HG02870 (cell line): Measurements from ENCODE around the gene PAK4.

ENCODE experiments used
- ATAC-seq: cut with Tn5 transposase; IDR thresholded peaks from one replicate; pipeline ENCODE4 v1.9.1; 2021; ENCODE audit warnings: mild to moderate bottlenecking, moderate library complexity; ENCODE audit not compliant: unreplicated experiment

PAK4 gene

DNA sequence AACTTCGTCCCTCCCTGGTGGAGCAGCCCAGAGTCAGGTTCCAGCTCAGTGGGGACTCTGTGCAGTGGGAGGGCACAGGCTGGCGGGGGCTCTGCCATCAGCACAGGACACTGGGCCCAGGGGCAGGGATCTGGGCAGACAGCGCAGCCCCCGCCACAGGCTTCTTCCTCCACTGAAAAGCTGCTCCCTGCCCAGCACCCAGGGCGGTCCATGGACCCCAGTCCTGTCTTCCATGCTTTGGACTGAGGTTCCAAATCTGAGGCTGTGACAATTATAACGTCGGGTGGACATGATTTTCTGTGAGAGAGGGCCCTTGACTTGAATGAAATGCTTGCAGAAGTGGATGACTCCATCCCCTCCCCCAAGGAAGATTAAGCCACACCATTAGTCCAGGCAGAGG, 50.0 kb downstream of the PAK4 start:
- ATAC-seq, result no peak

- no peak for ATAC-seq
Observed at GRCh38 chr19:39177110-39177699, 51.6 kb downstream of the PAK4 start.

DNA sequence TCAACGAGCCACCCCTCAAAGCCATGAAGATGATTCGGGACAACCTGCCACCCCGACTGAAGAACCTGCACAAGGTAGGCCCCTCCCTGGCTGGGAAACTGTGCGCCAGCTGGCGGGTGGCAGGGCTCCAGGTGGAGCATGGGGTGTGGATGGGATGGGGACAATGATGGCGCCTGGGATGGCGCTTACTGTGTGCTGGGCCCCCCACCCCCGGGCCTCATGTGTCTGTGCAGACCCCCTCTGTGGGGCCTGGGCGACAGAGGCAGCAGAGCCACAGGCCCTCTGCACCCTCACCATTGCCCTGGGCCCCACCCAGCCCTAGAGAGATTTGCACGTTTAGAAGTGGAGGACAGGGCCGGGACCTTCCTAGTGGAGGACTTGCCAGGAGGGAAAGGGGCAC, 52.1 kb downstream of the PAK4 start:
- no peak for ATAC-seq

- ATAC-seq, result no peak
Observed at GRCh38 chr19:39178296-39179006, 52.9 kb downstream of the PAK4 start.

GRCh38 chr19:39179754-39180153, 54.2 kb downstream of the PAK4 start:
- no peak for ATAC-seq

GRCh38 chr19:39180749-39181148, 55.2 kb downstream of the PAK4 start:
- no peak for ATAC-seq

DNA sequence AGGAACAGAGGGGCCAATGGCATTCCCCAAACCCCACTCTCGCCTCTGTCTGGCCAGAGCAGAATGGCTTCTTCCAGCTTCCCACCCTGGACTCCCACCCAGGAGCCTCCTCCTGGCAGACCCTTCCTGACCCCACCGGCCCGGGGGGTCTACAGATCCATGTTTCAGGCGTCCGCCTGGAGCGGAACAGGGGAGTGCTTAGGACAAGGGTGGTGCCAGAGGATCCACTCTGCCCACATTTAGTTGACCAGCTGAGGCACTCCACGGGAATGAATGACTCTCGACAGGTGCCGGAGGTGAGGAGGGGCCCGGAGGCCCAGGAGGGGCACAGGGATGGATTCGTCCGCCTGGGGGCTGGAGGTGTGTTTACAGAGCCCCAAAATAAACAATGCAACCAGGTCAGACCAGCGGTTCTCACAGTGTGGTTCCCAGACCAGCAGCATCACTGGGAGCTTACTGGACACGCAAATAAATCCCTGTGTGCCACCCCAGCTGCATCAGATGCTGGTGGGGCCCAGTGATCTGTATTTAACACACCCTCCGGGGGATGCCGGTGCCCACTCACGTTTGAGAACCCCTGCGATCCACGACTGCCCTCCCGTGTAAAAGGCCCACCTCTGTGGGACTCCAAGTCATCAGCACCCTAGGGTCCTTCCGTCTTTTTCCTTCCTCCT, 56.1 kb downstream of the PAK4 start:
- ATAC-seq, result no peak

DNA sequence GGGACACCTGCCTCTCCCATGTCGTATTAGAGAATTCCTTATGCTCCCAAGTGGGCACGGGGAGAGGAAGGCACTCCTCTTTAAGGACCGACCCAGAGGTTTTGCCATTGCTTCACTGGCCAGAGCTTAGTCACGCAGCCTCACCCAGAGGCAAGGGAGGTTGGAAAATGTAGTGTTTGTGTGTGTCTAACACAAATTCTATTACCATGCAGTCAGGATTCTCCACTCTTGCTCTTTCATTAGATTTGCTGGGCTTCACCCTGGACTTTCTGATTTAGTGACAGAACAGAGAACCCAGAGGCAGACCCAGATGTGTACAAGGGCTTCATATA, 56.6 kb downstream of the PAK4 start:
- ATAC-seq, result no peak

GRCh38 chr19:39183104-39183503, 57.5 kb downstream of the PAK4 start:
- no peak for ATAC-seq

- ATAC-seq, result no peak
Observed at GRCh38 chr19:39186391-39186790, 60.8 kb downstream of the PAK4 start.

- ATAC-seq, result no peak
Observed at GRCh38 chr19:39187552-39187943, 62.0 kb downstream of the PAK4 start.

DNA sequence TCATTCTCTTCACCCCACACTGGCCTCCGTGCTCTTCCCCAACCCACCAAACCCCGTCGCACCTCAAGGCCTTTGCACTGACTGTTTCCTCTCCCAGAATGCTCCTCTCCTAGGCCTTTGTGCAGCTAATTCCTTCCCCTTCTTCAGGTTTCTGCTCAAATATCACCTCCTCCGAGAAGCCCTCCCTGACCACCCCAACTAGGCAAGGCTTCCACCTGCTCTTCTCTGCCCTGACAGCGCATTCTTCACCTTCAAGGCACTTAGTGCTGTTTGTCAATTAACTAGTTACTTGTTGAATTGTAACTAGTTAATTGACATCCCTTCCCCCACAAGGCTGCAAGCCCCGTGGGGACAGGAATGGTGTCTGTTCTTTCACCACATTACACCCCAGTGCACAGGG, 63.4 kb downstream of the PAK4 start:
- no peak for ATAC-seq

- ATAC-seq, result no peak
Observed at GRCh38 chr19:39190768-39191167, 65.2 kb downstream of the PAK4 start.

DNA sequence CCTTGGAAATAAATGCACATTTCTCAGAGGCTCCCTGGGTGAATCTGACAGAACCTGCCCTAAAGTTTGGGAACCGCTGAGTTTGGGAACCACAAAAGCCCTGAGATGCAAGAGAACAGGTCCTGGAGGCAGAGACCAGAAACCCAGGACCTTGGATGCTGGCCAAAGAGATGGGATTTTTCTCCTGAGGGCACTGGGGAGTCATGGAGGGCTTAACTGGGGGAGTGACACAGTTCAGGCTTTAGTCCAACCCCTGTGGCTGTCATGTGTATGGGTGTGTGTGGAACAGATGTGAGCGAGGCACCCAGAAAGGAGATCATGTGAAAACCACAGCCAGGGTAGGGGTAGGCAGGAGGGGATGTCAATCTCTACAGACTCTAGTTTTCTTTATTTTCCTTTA, 67.3 kb downstream of the PAK4 start:
- no peak for ATAC-seq

- no peak for ATAC-seq
Observed at GRCh38 chr19:39193803-39194202, 68.2 kb downstream of the PAK4 start.

GRCh38 chr19:39194832-39195542, 69.4 kb downstream of the PAK4 start:
- ATAC-seq, result no peak

DNA sequence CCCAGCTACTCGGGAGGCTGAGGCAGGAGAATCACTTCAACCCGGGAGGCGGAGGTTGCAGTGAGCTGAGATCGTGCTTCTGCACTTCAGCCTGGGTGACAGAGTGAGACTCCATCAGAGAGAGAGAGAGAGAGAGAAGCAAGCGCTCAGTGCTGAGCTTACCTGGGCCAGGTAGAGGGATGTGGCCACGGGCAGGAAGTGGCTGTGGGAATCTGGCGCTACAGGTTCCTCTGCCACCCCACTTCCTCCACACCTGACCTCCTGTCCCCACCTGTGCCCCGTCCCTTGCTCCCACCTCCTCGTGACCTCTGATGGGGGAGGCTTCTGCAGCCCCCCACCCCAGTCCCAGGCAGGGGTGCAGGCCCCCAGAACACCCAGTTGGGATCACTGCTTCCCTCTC, 70.2 kb downstream of the PAK4 start:
- ATAC-seq, result no peak

- no peak for ATAC-seq
Observed at GRCh38 chr19:39196320-39196719, 70.7 kb downstream of the PAK4 start.

- no peak for ATAC-seq
Observed at GRCh38 chr19:39196860-39197562, 71.4 kb downstream of the PAK4 start, which contains the start of gene NCCRP1. Gene NCCRP1, plus strand, starts transcription at chr19:39196964. Its CDS starts 19 bp downstream, at chr19:39196983.

DNA sequence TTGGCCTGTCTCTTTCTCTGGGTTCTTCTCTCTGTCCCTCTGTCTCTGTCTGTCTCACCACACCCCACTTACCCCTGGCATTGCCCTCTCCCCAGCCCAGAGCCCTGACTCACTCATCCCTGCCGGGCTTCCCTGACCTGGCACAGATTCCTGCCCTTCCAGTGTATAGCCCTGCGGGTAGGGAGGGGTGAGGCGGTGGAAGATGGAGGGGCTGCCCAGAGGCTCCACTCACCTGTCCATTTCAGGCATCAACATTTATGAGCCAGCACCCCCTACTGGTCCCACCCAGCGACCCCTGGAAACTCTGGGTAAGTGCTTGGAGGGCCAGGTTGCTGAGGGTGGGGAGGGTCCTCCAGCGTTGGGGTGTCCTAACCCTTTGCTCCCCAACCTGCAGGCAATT, 72.2 kb downstream of the PAK4 start:
- no peak for ATAC-seq

- no peak for ATAC-seq
Observed at GRCh38 chr19:39199025-39199424, 73.4 kb downstream of the PAK4 start.
